Liver (tissue), 9 donors: Measurements from ENCODE around the gene MCL1. TPM values are rescaled to one million over a fixed set of nuclear protein-coding genes. Genes with fewer than 3 reads are reported as not detected.
A peak's percentile ranks its signal among the peaks of the same experiment; 100 is the strongest.

ENCODE experiments used
- DNase-seq: peaks from one replicate; pipeline ENCODE4 v3.0.0-alpha.2; 2017; ENCODE audit warnings: low spot score
- H3K27ac ChIP-seq, 2 donors: one replicate each; pipeline ENCODE4 v1.7.0; 2013; ENCODE audit warnings: inconsistent platforms in 2 of 2, low read length in 2 of 2, control low read depth in 1 of 2, low read depth in 1 of 2, mild to moderate bottlenecking in 1 of 2
- H3K27me3 ChIP-seq, 4 donors: one replicate each; pipeline versions ENCODE4 v1.6.1 to v1.7.0; 2013; ENCODE audit warnings: low read length in 3 of 4, inconsistent platforms in 1 of 4, mild to moderate bottlenecking in 1 of 4, moderate library complexity in 1 of 4; ENCODE audit not compliant: control insufficient read depth in 4 of 4, insufficient read depth in 4 of 4
- H3K36me3 ChIP-seq, 4 donors: one replicate each; pipeline versions ENCODE4 v1.6.1 to v1.7.0; 2013; ENCODE audit warnings: low read length in 3 of 4, mild to moderate bottlenecking in 3 of 4, low read depth in 1 of 4, moderate library complexity in 1 of 4; ENCODE audit not compliant: control insufficient read depth in 4 of 4, insufficient read depth in 3 of 4
- H3K4me1 ChIP-seq, 4 donors: one replicate each; pipeline versions ENCODE4 v1.6.1 to v1.7.0; 2013; ENCODE audit warnings: low read length in 3 of 4, mild to moderate bottlenecking in 3 of 4, moderate library complexity in 1 of 4; ENCODE audit not compliant: control insufficient read depth in 4 of 4, insufficient read depth in 4 of 4
- H3K4me3 ChIP-seq, 3 donors: one replicate each; pipeline versions ENCODE4 v1.6.1 to v1.7.0; 2013; ENCODE audit warnings: low read length in 3 of 3, control low read depth in 1 of 3, low read depth in 1 of 3, mild to moderate bottlenecking in 1 of 3
- H3K9ac ChIP-seq, 2 donors: one replicate each; pipeline ENCODE4 v1.7.0; 2013; ENCODE audit warnings: low read length in 2 of 2, mild to moderate bottlenecking in 2 of 2, moderate library complexity in 2 of 2, control low read depth in 1 of 2, low read depth in 1 of 2
- H3K9me3 ChIP-seq, 4 donors: one replicate each; pipeline versions ENCODE4 v1.6.1 to v1.7.0; 2013; ENCODE audit warnings: low read length in 3 of 4; ENCODE audit not compliant: control insufficient read depth in 4 of 4
- ATF3 ChIP-seq: IDR thresholded peaks from 2 replicates; pipeline ENCODE4 v1.6.1; 2016; ENCODE audit warnings: antibody characterized with exemption
- CTCF ChIP-seq: fragments of 150-350 bp; IDR thresholded peaks from 2 replicates; pipeline ENCODE4 v1.5.1; 2017; ENCODE audit warnings: improper control_type of control experiment, low read depth, low read length; ENCODE audit not compliant: missing input control
- EGR1 ChIP-seq, 2 donors: IDR thresholded peaks; 2 replicates each; pipeline ENCODE4 v1.6.1; 2016 to 2018; ENCODE audit warnings: antibody characterized with exemption in 2 of 2, low read depth in 2 of 2
- FOXA1 ChIP-seq: IDR thresholded peaks from 2 replicates; pipeline ENCODE4 v1.6.1; 2016; ENCODE audit warnings: antibody characterized with exemption
- FOXA2 ChIP-seq: IDR thresholded peaks from 2 replicates; pipeline ENCODE4 v1.6.1; 2016; ENCODE audit warnings: antibody characterized with exemption
- GABPA ChIP-seq, 2 donors: IDR thresholded peaks in 1 of 2; conservative IDR thresholded peaks in 1 of 2; 2 replicates each; pipeline ENCODE4 v1.6.1; 2016; ENCODE audit warnings: antibody characterized with exemption in 2 of 2, mild to moderate bottlenecking in 1 of 2, moderate library complexity in 1 of 2
- HNF4A ChIP-seq, 2 donors: conservative IDR thresholded peaks; 2 replicates each; pipeline ENCODE4 v1.6.1; 2016; ENCODE audit warnings: antibody characterized with exemption in 2 of 2, mild to moderate bottlenecking in 2 of 2
- HNF4G ChIP-seq: IDR thresholded peaks from 2 replicates; pipeline ENCODE4 v1.6.1; 2016; ENCODE audit warnings: antibody characterized with exemption
- JUND ChIP-seq, 2 donors: IDR thresholded peaks; 2 replicates each; pipeline ENCODE4 v1.6.1; 2016; ENCODE audit warnings: antibody characterized with exemption in 2 of 2
- MAX ChIP-seq: IDR thresholded peaks from 2 replicates; pipeline ENCODE4 v1.6.1; 2016; ENCODE audit warnings: antibody characterized with exemption
- NR2F2 ChIP-seq: IDR thresholded peaks from 2 replicates; pipeline ENCODE4 v1.6.1; 2016; ENCODE audit warnings: antibody characterized with exemption
- RAD21 ChIP-seq, 2 donors: IDR thresholded peaks; 2 replicates each; pipeline ENCODE4 v1.6.1; 2016; ENCODE audit warnings: antibody characterized with exemption in 2 of 2, mild to moderate bottlenecking in 2 of 2
- REST ChIP-seq: IDR thresholded peaks from 2 replicates; pipeline ENCODE4 v1.6.1; 2016; ENCODE audit warnings: antibody characterized with exemption, mild to moderate bottlenecking
- RXRA ChIP-seq, 2 donors: IDR thresholded peaks; 2 replicates each; pipeline ENCODE4 v1.6.1; 2017 to 2018; ENCODE audit warnings: antibody characterized with exemption in 2 of 2, mild to moderate bottlenecking in 1 of 2
- SP1 ChIP-seq: IDR thresholded peaks from 2 replicates; pipeline ENCODE4 v1.6.1; 2018; ENCODE audit warnings: antibody characterized with exemption, mild to moderate bottlenecking
- TAF1 ChIP-seq: conservative IDR thresholded peaks from 2 replicates; pipeline ENCODE4 v1.6.1; 2016; ENCODE audit warnings: antibody characterized with exemption, mild to moderate bottlenecking
- YY1 ChIP-seq: IDR thresholded peaks from 2 replicates; pipeline ENCODE4 v1.6.1; 2016; ENCODE audit warnings: antibody characterized with exemption, mild to moderate bottlenecking
- ZBTB33 ChIP-seq: IDR thresholded peaks from 2 replicates; pipeline ENCODE4 v1.6.1; 2016; ENCODE audit warnings: antibody characterized with exemption
- WGBS: extraction: QIAGEN DNeasy Blood & Tissue Kit; methylation state at CpG from one replicate; pipeline ENCODE4 v1.1.7; 2013; 5-methylcytosine and 5-hydroxymethylcytosine counted together
- polyA plus RNA-seq, 2 donors: library from polyadenylated mRNA; stranded (reverse) in 1 of 2; unstranded in 1 of 2; fragments of 200-250 nt in 1 of 2; fragments of >200 nt in 1 of 2; fragmentation: Nextera tagmentation in 1 of 2; extraction: Ambion mirVana in 1 of 2; gene quantifications; one replicate each; pipeline versions ENCODE4 v1.2.1 to v1.2.3, GENCODE V29; 2013 to 2015
- total RNA-seq, 2 donors: library from RNA; depleted of rRNA; stranded (reverse); fragments of >200 nt; gene quantifications; one replicate each; pipeline ENCODE4 v1.2.3, GENCODE V29; 2014
- donor health status: healthy.
- donor health status: healthy.
- donor health status: healthy.
- donor health status: healthy.
- donor health status: healthy.

Gene MCL1
- total and polyA plus RNA-seq, 4 donors: 23.4 to 181 (median 80.0) TPM

- Histone ChIP-seq H3K36me3 (no peaks in the 10 kb centered on the region), H3K9me3 (no peaks in the 10 kb centered on the region), H3K4me1 (peaks cover 0 to 1% (median 0%) of the 10 kb centered on the region in 4 donors), H3K27ac (no peak overlapping the region), H3K9ac (no peak overlapping the region), H3K4me3 (no peak overlapping the region), H3K27me3 (no peaks in the 10 kb centered on the region)
- WGBS: 93% methylated on average over 7 of the region's 7 CpGs
- no peak for DNase-seq
- TF ChIP-seq FOXA1 (no peak), MAX (no peak), HNF4A (conservative IDR thresholded peaks at IDR 0.05) (no peak), JUND (IDR thresholded peaks at IDR 0.05) (no peak), REST (no peak), ATF3 (no peak), TAF1 (no peak)
These were observed 16.9 kb upstream of the MCL1 start for GRCh38 chr1:150596095-150596892.

- Histone ChIP-seq H3K27ac (peak overlapping the region in 1 of 2 donors; percentile 20), H3K4me3 (no peak overlapping the region), H3K9ac (no peak overlapping the region), H3K36me3 (no peaks in the 10 kb centered on the region), H3K27me3 (no peaks in the 10 kb centered on the region), H3K9me3 (no peaks in the 10 kb centered on the region), H3K4me1 (peaks cover 0 to 5% (median 4%) of the 10 kb centered on the region in 4 donors)
- no peak for DNase-seq
- TF ChIP-seq FOXA1: no peak
- TF ChIP-seq TAF1: no peak
- no peak for TF ChIP-seq GABPA (IDR thresholded peaks at IDR 0.05 in 1 of 2, conservative IDR thresholded peaks at IDR 0.05 in 1 of 2)
- TF ChIP-seq SP1: no peak
- no peak for TF ChIP-seq HNF4G
- no peak for TF ChIP-seq REST
- no peak for TF ChIP-seq EGR1 (IDR thresholded peaks at IDR 0.05; ENCODE audit: low read depth in 2 of 2)
- no peak for TF ChIP-seq ZBTB33
- no peak for TF ChIP-seq RAD21 (IDR thresholded peaks at IDR 0.05)
- TF ChIP-seq ATF3: no peak
- no peak for TF ChIP-seq CTCF
- no peak for TF ChIP-seq MAX
- TF ChIP-seq YY1: no peak
- TF ChIP-seq RXRA (IDR thresholded peaks at IDR 0.05): no peak
- TF ChIP-seq FOXA2: no peak
- no peak for TF ChIP-seq JUND (IDR thresholded peaks at IDR 0.05)
- TF ChIP-seq NR2F2: no peak
- TF ChIP-seq HNF4A (conservative IDR thresholded peaks at IDR 0.05): no peak
- WGBS: 97% methylated on average over 2 of the region's 2 CpGs
These were observed 3.0 kb upstream of the MCL1 start for GRCh38 chr1:150582371-150582770.
